Measurements from ENCODE around the gene NUDT2. TPM values are rescaled to one million over a fixed set of nuclear protein-coding genes. Genes with fewer than 3 reads are reported as not detected.

NUDT2 gene
- total RNA-seq, 4 donors from 2014 or later: 1.4 to 31.0 (median 9.7) TPM

DNA sequence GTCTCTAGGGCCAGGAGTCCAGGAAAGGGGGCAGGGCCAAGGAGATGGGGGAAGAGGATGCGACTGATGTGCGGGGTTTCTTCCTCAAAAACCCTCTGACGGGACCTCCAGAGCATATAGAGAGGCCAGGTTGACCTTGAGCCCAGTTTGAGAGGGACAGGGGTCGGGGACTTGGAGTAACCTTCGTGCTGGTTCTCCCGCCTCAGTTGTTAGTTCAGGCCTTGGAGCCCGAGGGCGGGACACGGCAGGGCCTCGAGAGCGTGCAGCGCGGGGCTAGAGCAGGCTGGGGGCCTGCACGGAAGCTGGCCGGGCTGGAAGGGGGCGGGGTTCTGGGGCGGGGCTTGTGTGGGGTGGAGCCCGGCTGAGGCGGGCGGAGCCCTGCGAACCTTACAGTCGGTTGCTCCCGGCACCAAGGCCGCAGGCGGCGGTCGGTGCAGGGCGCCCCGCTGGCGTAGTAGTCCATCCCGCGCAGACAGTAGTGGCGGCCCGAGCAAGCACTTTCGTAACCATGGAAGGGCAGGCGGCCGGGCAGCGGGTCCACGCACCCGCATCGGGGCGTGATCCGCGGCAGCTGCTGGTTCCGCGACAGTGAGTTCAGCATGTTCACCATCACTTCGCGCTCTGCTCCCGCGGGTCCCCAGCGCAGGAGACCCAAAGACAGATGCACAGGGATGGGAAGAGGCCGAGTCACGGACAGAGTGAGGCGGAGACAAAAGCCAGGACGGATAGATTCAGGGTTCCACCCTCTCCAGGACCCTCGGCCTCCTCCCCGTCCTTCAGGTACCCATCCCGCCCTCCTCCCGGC, 51.3 kb downstream of the NUDT2 start:
- intact Hi-C loops (cut with DNase I; ENCODE audit: low total_unique reads): loop anchor here (5.0 kb wide), 1 partner anchor 253 kb away; the partner anchor contains the start of gene DCAF12
- no peak for TF ChIP-seq EP300 (IDR thresholded peaks at IDR 0.05; ENCODE audit: low read depth)
- TF ChIP-seq, protein P1, sequence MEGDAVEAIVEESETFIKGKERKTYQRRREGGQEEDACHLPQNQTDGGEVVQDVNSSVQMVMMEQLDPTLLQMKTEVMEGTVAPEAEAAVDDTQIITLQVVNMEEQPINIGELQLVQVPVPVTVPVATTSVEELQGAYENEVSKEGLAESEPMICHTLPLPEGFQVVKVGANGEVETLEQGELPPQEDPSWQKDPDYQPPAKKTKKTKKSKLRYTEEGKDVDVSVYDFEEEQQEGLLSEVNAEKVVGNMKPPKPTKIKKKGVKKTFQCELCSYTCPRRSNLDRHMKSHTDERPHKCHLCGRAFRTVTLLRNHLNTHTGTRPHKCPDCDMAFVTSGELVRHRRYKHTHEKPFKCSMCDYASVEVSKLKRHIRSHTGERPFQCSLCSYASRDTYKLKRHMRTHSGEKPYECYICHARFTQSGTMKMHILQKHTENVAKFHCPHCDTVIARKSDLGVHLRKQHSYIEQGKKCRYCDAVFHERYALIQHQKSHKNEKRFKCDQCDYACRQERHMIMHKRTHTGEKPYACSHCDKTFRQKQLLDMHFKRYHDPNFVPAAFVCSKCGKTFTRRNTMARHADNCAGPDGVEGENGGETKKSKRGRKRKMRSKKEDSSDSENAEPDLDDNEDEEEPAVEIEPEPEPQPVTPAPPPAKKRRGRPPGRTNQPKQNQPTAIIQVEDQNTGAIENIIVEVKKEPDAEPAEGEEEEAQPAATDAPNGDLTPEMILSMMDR (IDR thresholded peaks at IDR 0.05): no peak
- peak; percentile 80 for TF ChIP-seq POLR2A (IDR thresholded peaks at IDR 0.05)
- peak; percentile 77 to 85 (median 84) for TF ChIP-seq POLR2AphosphoS5 (IDR thresholded peaks at IDR 0.05)
- Histone ChIP-seq H3K27me3 (no peaks in the 10 kb centered on the region), H3K36me3 (no peaks in the 10 kb centered on the region), H3K4me3 (peak overlapping the region; percentile 39 to 52 (median 46)), H3K9me3 (no peaks in the 10 kb centered on the region), H3K27ac (peak overlapping the region; percentile 74 to 86 (median 78)), H3K4me1 (peaks cover 17 to 30% (median 26%) of the 10 kb centered on the region in 4 donors)
- in situ Hi-C loops (cut with MboI; ENCODE audit: low pct_ligation_motif_present in 1 of 4, low pct_unique_long_range_greater_than_20kb in 1 of 4, low sequenced_read_pairs in 3 of 4): loop anchor here in 1 of 4 donors (10.0 kb wide), 1 partner anchor 46 kb away; no protein-coding TSS in a partner anchor
- WGBS, 2 donors (ENCODE audit: low coverage in 1 of 2): 6 to 18% methylated on average over 4 to 47 of the region's 59 CpGs
- DNase-seq: peak; percentile 86

DNA sequence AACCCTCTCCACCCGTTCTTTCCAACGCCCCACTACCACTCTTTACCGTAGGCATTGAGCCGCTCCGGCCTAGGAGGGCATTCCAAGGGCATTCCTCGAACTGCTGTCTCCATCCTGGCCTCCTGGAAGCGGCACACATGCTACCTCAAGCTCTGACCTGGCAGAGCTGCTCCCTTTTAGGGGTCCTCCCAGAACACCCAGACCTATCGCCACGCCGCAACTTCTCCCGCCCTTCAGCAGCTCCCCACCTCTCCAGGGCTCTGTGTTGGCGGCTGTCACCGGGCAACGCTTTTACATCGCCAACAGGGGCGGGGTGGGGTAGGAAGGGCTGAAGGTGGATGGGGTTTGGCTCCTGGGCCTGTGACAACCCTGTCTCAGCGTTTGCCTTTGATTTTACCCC, 52.0 kb downstream of the NUDT2 start:
- no peaks in the 10 kb centered on the region for H3K27me3 ChIP-seq
- 31% methylated on average over 17 of the region's 17 CpGs; no CpG with 5 or more reads in 1 of the 2 donors for WGBS, 2 donors (ENCODE audit: low coverage in 1 of 2)
- no peaks in the 10 kb centered on the region for H3K36me3 ChIP-seq
- TF ChIP-seq POLR2AphosphoS5 (IDR thresholded peaks at IDR 0.05): no peak
- TF ChIP-seq, protein P1 (IDR thresholded peaks at IDR 0.05): no peak
- TF ChIP-seq POLR2A (IDR thresholded peaks at IDR 0.05): no peak
- TF ChIP-seq EP300 (IDR thresholded peaks at IDR 0.05; ENCODE audit: low read depth): no peak
- DNase-seq: peak; percentile 63
- peaks cover 17 to 26% (median 21%) of the 10 kb centered on the region in 4 donors for H3K4me1 ChIP-seq
- in situ Hi-C loops (cut with MboI; ENCODE audit: low pct_ligation_motif_present in 1 of 4, low pct_unique_long_range_greater_than_20kb in 1 of 4, low sequenced_read_pairs in 3 of 4): loop anchor here in 1 of 4 donors (10.0 kb wide), 1 partner anchor 47 kb away; no protein-coding TSS in a partner anchor
- no peaks in the 10 kb centered on the region for H3K9me3 ChIP-seq
- intact Hi-C loops (cut with DNase I; ENCODE audit: low total_unique reads): loop anchor here (5.0 kb wide), 1 partner anchor 254 kb away; the partner anchor contains the start of gene DCAF12
- peak overlapping the region; percentile 39 to 52 (median 46) for H3K4me3 ChIP-seq
- peak overlapping the region; percentile 74 to 86 (median 78) for H3K27ac ChIP-seq

DNA sequence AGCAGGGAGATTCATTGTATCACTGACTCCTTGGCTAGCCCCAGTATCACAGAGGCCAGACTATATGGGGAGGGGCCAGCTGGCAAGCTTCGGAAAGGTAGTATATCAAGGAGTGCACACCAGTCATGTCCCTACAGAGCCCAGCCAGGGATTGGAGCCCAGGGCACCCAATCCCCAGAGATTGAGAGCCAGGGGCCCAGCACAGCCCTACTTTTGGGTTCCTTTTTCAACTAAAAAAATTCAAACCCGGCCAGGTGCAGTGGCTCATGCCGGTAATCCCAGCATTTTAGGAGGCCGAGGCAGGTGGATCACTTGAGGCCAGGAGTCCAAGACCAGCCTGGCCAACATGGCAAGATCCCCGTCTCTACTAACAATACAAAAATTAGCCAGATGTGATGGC, 52.7 kb downstream of the NUDT2 start:
- Histone ChIP-seq H3K4me3 (no peak overlapping the region), H3K4me1 (peaks cover 17 to 26% (median 21%) of the 10 kb centered on the region in 4 donors), H3K27me3 (no peaks in the 10 kb centered on the region), H3K27ac (no peak overlapping the region), H3K9me3 (no peaks in the 10 kb centered on the region), H3K36me3 (no peaks in the 10 kb centered on the region)
- intact Hi-C loops (cut with DNase I; ENCODE audit: low total_unique reads): loop anchor here (5.0 kb wide), 1 partner anchor 255 kb away; the partner anchor contains the start of gene DCAF12
- 87 to 96% methylated on average over 3 to 5 of the region's 5 CpGs for WGBS, 2 donors (ENCODE audit: low coverage in 1 of 2)
- no peak for DNase-seq
- in situ Hi-C loops (cut with MboI; ENCODE audit: low pct_ligation_motif_present in 1 of 4, low pct_unique_long_range_greater_than_20kb in 1 of 4, low sequenced_read_pairs in 3 of 4): loop anchor here in 1 of 4 donors (10.0 kb wide), 1 partner anchor 47 kb away; no protein-coding TSS in a partner anchor
- TF ChIP-seq EP300 (IDR thresholded peaks at IDR 0.05; ENCODE audit: low read depth): no peak
- no peak for TF ChIP-seq POLR2AphosphoS5 (IDR thresholded peaks at IDR 0.05)
- no peak for TF ChIP-seq POLR2A (IDR thresholded peaks at IDR 0.05)
- TF ChIP-seq, protein P1 (IDR thresholded peaks at IDR 0.05): no peak

DNA sequence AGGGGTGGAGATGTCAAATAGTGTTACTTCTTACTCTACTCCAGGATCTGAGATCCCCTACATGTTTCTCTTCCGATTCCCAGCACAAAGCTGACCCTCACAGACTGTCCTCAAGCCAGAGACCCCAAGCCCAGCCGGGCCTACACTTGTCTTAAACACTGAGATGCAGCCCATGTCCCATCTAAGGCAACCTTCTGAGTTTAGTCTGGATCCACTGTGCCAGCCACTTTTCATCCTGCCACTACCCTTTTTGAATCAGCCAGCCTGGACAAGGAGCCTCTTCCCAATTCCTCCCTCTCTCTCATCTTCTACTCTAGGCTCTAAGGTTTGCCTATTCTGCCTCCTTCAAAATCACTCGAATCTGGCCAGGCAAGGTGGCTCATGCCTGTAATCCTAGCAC, 53.5 kb downstream of the NUDT2 start:
- no peaks in the 10 kb centered on the region for H3K27me3 ChIP-seq
- intact Hi-C loops (cut with DNase I; ENCODE audit: low total_unique reads) (loop anchor here (5.0 kb wide), 1 partner anchor 256 kb away; the partner anchor contains the start of gene DCAF12), in situ Hi-C loops (cut with MboI; ENCODE audit: low pct_ligation_motif_present in 1 of 4, low pct_unique_long_range_greater_than_20kb in 1 of 4, low sequenced_read_pairs in 3 of 4) (loop anchor here in 1 of 4 donors (10.0 kb wide), 1 partner anchor 48 kb away; no protein-coding TSS in a partner anchor)
- no peaks in the 10 kb centered on the region for H3K36me3 ChIP-seq
- DNase-seq: no peak
- no peak overlapping the region for H3K27ac ChIP-seq
- H3K4me3 ChIP-seq: no peak overlapping the region
- 86 to 100% methylated on average over 1 to 3 of the region's 3 CpGs for WGBS, 2 donors (ENCODE audit: low coverage in 1 of 2)
- peaks cover 12 to 24% (median 18%) of the 10 kb centered on the region in 4 donors for H3K4me1 ChIP-seq
- H3K9me3 ChIP-seq: no peaks in the 10 kb centered on the region
- no peak for TF ChIP-seq POLR2AphosphoS5 (IDR thresholded peaks at IDR 0.05)
- TF ChIP-seq, protein P1 (IDR thresholded peaks at IDR 0.05): no peak
- TF ChIP-seq EP300 (IDR thresholded peaks at IDR 0.05; ENCODE audit: low read depth): no peak
- TF ChIP-seq POLR2A (IDR thresholded peaks at IDR 0.05): no peak

Data from transverse colon (tissue), 4 donors.